ENCODE results near the gene TMEM138. TPM values are rescaled to one million over a fixed set of nuclear protein-coding genes. Genes with fewer than 3 reads are reported as not detected.

Gene TMEM138
- total and polyA plus RNA-seq, 4 donors: 24.6 to 64.4 (median 49.6) TPM

GRCh38 chr11:61332281-61332796 lies 29.8 kb upstream of the TMEM138 start:
- H3K36me3 ChIP-seq (ENCODE audit: control insufficient read depth in 4 of 4, insufficient read depth in 4 of 4, low read length in 4 of 4): peaks cover 6 to 15% (median 10%) of the 10 kb centered on the region in 4 donors
- ATAC-seq (ENCODE audit: insufficient read depth, low FRiP score): no peak
- H3K27ac ChIP-seq (ENCODE audit: low read depth in 1 of 2, low read length in 1 of 2): peak overlapping the region; percentile 92 to 96
- no peaks in the 10 kb centered on the region for H3K27me3 ChIP-seq (ENCODE audit: control insufficient read depth in 3 of 3, insufficient read depth in 3 of 3, low read length in 2 of 3)
- H3K4me1 ChIP-seq (ENCODE audit: control insufficient read depth in 5 of 5, insufficient read depth in 5 of 5, low read length in 5 of 5): peaks cover 7 to 30% (median 10%) of the 10 kb centered on the region in 5 donors
- TF ChIP-seq CTCF (IDR thresholded peaks at IDR 0.05; ENCODE audit: control extremely low read depth, extremely low read depth): no peak
- WGBS, 2 donors: 0 to 1% methylated on average over 23 to 24 of the region's 24 CpGs
- peak overlapping the region; percentile 87 to 94 for H3K9ac ChIP-seq (ENCODE audit: insufficient read depth in 1 of 2, low read length in 2 of 2)
- DNase-seq: peak; percentile 23 to 33 (median 32)
- H3K4me3 ChIP-seq: peak overlapping the region; percentile 82
- H3K9me3 ChIP-seq (ENCODE audit: control insufficient read depth in 4 of 4, insufficient read depth in 3 of 4, low read length in 3 of 4): no peaks in the 10 kb centered on the region

GRCh38 chr11:61332797-61333549 lies 29.2 kb upstream of the TMEM138 start, which contains the start of the genes DDB1 and TKFC:
DDB1 (minus strand) TSS chr11:61333105; CDS start chr11:61332968, 137 bp downstream.
TKFC (plus strand) TSS chr11:61333228; CDS start chr11:61334729, 1,501 bp downstream.
- WGBS, 2 donors: 0 to 1% methylated on average over 68 to 81 of the region's 81 CpGs
- Histone ChIP-seq H3K9me3 (ENCODE audit: control insufficient read depth in 4 of 4, insufficient read depth in 3 of 4, low read length in 3 of 4) (no peaks in the 10 kb centered on the region), H3K27ac (ENCODE audit: low read depth in 1 of 2, low read length in 1 of 2) (peak within 1 kb of the TSS; percentile 92 to 96), H3K4me1 (ENCODE audit: control insufficient read depth in 5 of 5, insufficient read depth in 5 of 5, low read length in 5 of 5) (peaks cover 7 to 30% (median 10%) of the 10 kb centered on the region in 5 donors), H3K27me3 (ENCODE audit: control insufficient read depth in 3 of 3, insufficient read depth in 3 of 3, low read length in 2 of 3) (no peaks in the 10 kb centered on the region), H3K4me3 (peak within 1 kb of the TSS; percentile 82), H3K9ac (ENCODE audit: insufficient read depth in 1 of 2, low read length in 2 of 2) (peak within 1 kb of the TSS; percentile 94 to 99), H3K36me3 (ENCODE audit: control insufficient read depth in 4 of 4, insufficient read depth in 4 of 4, low read length in 4 of 4) (peaks cover 5 to 10% (median 6%) of the 10 kb centered on the region in 4 donors)
- ATAC-seq (ENCODE audit: insufficient read depth, low FRiP score) (peak; percentile 95), DNase-seq (peak; percentile 95 to 97 (median 96))
- no peak for TF ChIP-seq CTCF (IDR thresholded peaks at IDR 0.05; ENCODE audit: control extremely low read depth, extremely low read depth)

- peaks cover 4 to 7% (median 5%) of the 10 kb centered on the region in 4 donors for H3K36me3 ChIP-seq (ENCODE audit: control insufficient read depth in 4 of 4, insufficient read depth in 4 of 4, low read length in 4 of 4)
- H3K4me1 ChIP-seq (ENCODE audit: control insufficient read depth in 5 of 5, insufficient read depth in 5 of 5, low read length in 5 of 5): peaks cover 7 to 30% (median 10%) of the 10 kb centered on the region in 5 donors
- H3K27me3 ChIP-seq (ENCODE audit: control insufficient read depth in 3 of 3, insufficient read depth in 3 of 3, low read length in 2 of 3): no peaks in the 10 kb centered on the region
- WGBS, 2 donors: 27 to 29% methylated on average over 19 of the region's 19 CpGs
- DNase-seq: no peak
- H3K9me3 ChIP-seq (ENCODE audit: control insufficient read depth in 4 of 4, insufficient read depth in 3 of 4, low read length in 3 of 4): no peaks in the 10 kb centered on the region
- H3K27ac ChIP-seq (ENCODE audit: low read depth in 1 of 2, low read length in 1 of 2): peak overlapping the region; percentile 92 to 96
- H3K4me3 ChIP-seq: peak overlapping the region; percentile 82
- TF ChIP-seq CTCF (IDR thresholded peaks at IDR 0.05; ENCODE audit: control extremely low read depth, extremely low read depth): no peak
- H3K9ac ChIP-seq (ENCODE audit: insufficient read depth in 1 of 2, low read length in 2 of 2): peak overlapping the region; percentile 72 to 99
- no peak for ATAC-seq (ENCODE audit: insufficient read depth, low FRiP score)
These were observed 28.4 kb upstream of the TMEM138 start for GRCh38 chr11:61333550-61334433.
